GM21447 (cell line): ENCODE measurements around the gene RAB1A.

ENCODE experiments used
- ATAC-seq: cut with Tn5 transposase; IDR thresholded peaks from one replicate; pipeline ENCODE4 v1.9.1; 2021; ENCODE audit not compliant: unreplicated experiment

RAB1A gene

GRCh38 chr2:65040400-65041261, 89.3 kb downstream of the RAB1A start:
- ATAC-seq: peak; percentile 81

GRCh38 chr2:65039640-65040039, 90.3 kb downstream of the RAB1A start:
- no peak for ATAC-seq

- no peak for ATAC-seq
Measured at GRCh38 chr2:65037178-65037577, 92.7 kb downstream of the RAB1A start.
